B cell (primary cell): ENCODE measurements around the gene MESP1. TPM values are rescaled to one million over a fixed set of nuclear protein-coding genes. Genes with fewer than 3 reads are reported as not detected.

ENCODE experiments used
- ATAC-seq: fragments of 200-7000 bp; cut with Tn5 transposase; one replicate; pipeline ENCODE4 v1.10.0; 2021; ENCODE audit warnings: low read depth, mild to moderate bottlenecking, moderate number of reproducible peaks, moderate library complexity
- CTCF ChIA-PET: fragments of 350-600 bp; sonication (Branson Sonifier 250); formaldehyde crosslinking; loops from one replicate; lab custom pipeline; 2021; ENCODE audit warnings: antibody characterized with exemption, inconsistent platforms; lab: Charles Lee
- POLR2A ChIA-PET: fragments of 350-600 bp; sonication (Branson Sonifier 250); formaldehyde crosslinking; loops from one replicate; lab custom pipeline; 2021; ENCODE audit warnings: antibody characterized with exemption; lab: Charles Lee
- DNase-seq: peaks from one replicate; pipeline ENCODE4 v3.0.0; 2013
- H2AFZ ChIP-seq: 2 replicates; pipeline ENCODE4 v1.6.1; 2012; ENCODE audit warnings: mild to moderate bottlenecking, low read depth, low read length; ENCODE audit not compliant: insufficient read depth, poor library complexity, severe bottlenecking
- H3K27ac ChIP-seq, 2 donors: 1 replicate in 1 of 2; 2 replicates in 1 of 2; pipeline ENCODE4 v1.5.1; 2012 to 2013; ENCODE audit warnings: low read length in 2 of 2, mild to moderate bottlenecking in 2 of 2, moderate library complexity in 1 of 2
- H3K27me3 ChIP-seq, 4 experiments: fragments of 200-600 bp in 1 of 4; sonication (generic) in 1 of 4; replicated peaks in 1 of 4; 1 replicate in 2 of 4; 2 replicates in 2 of 4; pipeline versions ENCODE4 v1.6.1 to v1.7.0; 2013 to 2016; ENCODE audit warnings: low read length in 3 of 4, mild to moderate bottlenecking in 2 of 4, mixed read lengths in 1 of 4, moderate library complexity in 1 of 4; ENCODE audit not compliant: insufficient read depth in 4 of 4, control insufficient read depth in 3 of 4; ENCODE audit errors: control extremely low read depth in 1 of 4
- H3K36me3 ChIP-seq, 2 experiments: replicated peaks in 1 of 2; 1 replicate in 1 of 2; 2 replicates in 1 of 2; pipeline versions ENCODE4 v1.6.1 to v1.7.1; 2013; ENCODE audit warnings: low read length in 1 of 2; ENCODE audit not compliant: insufficient read depth in 2 of 2, control insufficient read depth in 1 of 2; ENCODE audit errors: control extremely low read depth in 1 of 2, extremely low read depth in 1 of 2
- H3K4me1 ChIP-seq, 2 donors: fragments of 200-600 bp in 1 of 2; sonication (generic) in 1 of 2; 1 replicate in 1 of 2; 2 replicates in 1 of 2; pipeline versions ENCODE4 v1.5.1 to v1.6.1; 2013 to 2017; ENCODE audit warnings: low read length in 2 of 2; ENCODE audit not compliant: control insufficient read depth in 2 of 2, insufficient read depth in 2 of 2
- H3K4me2 ChIP-seq: replicated peaks from 2 replicates; pipeline ENCODE3; 2012; ENCODE audit warnings: mild to moderate bottlenecking, low read depth, low read length; ENCODE audit not compliant: poor library complexity, severe bottlenecking
- H3K4me3 ChIP-seq, 5 experiments: fragments of 200-600 bp in 1 of 5; sonication (generic) in 1 of 5; 1 replicate in 3 of 5; 2 replicates in 2 of 5; pipeline versions ENCODE4 v1.5.1 to v1.7.0; 2011 to 2016; ENCODE audit warnings: low read length in 4 of 5, mild to moderate bottlenecking in 4 of 5, low read depth in 2 of 5, control low read depth in 1 of 5, moderate library complexity in 1 of 5; ENCODE audit not compliant: insufficient read depth in 1 of 5; ENCODE audit errors: control extremely low read depth in 1 of 5, extremely low read depth in 1 of 5
- H3K79me2 ChIP-seq: fragments of 200-600 bp; sonication (generic); one replicate; pipeline ENCODE4 v1.6.0; 2016; ENCODE audit warnings: low read length; ENCODE audit not compliant: control insufficient read depth, insufficient read depth
- H3K9ac ChIP-seq: fragments of 200-600 bp; sonication (generic); 2 replicates; pipeline ENCODE4 v1.6.1; 2017; ENCODE audit warnings: mild to moderate bottlenecking, low read length, moderate library complexity
- H3K9me3 ChIP-seq, 3 donors: one replicate each; pipeline versions ENCODE4 v1.6.1 to v1.7.1; 2013; ENCODE audit warnings: low read length in 2 of 3; ENCODE audit not compliant: control insufficient read depth in 2 of 3, insufficient read depth in 1 of 3; ENCODE audit errors: control extremely low read depth in 1 of 3
- H4K20me1 ChIP-seq: 2 replicates; pipeline ENCODE4 v1.6.0; 2012; ENCODE audit warnings: mild to moderate bottlenecking, low read length; ENCODE audit not compliant: insufficient read depth, control insufficient read depth, poor library complexity, severe bottlenecking
- H3K27ac Mint-ChIP-seq: one replicate; pipeline ENCODE4 v1.8.0; 2021; ENCODE audit warnings: mixed read lengths
- H3K27me3 Mint-ChIP-seq: one replicate; pipeline ENCODE4 v1.8.0; 2021; ENCODE audit warnings: mixed read lengths
- H3K4me1 Mint-ChIP-seq: one replicate; pipeline ENCODE4 v1.8.0; 2021; ENCODE audit warnings: mixed read lengths
- H3K4me3 Mint-ChIP-seq: one replicate; pipeline ENCODE4 v1.8.0; 2021; ENCODE audit warnings: mixed read lengths
- H3K9me3 Mint-ChIP-seq: one replicate; pipeline ENCODE4 v1.8.0; 2022; ENCODE audit warnings: mixed read lengths; ENCODE audit not compliant: insufficient read depth
- EZH2 ChIP-seq: IDR thresholded peaks from 2 replicates; pipeline ENCODE4 v1.6.1; 2012; ENCODE audit warnings: borderline replicate concordance, low read depth, mild to moderate bottlenecking, moderate library complexity, low read length; ENCODE audit not compliant: insufficient read depth, poor library complexity, severe bottlenecking
- WGBS: methylation state at CpG from one replicate; pipeline ENCODE4 v1.1.5; 2013; ENCODE audit warnings: missing lambda C conversion rate; ENCODE audit not compliant: insufficient coverage; 5-methylcytosine and 5-hydroxymethylcytosine counted together
- intact Hi-C: fragments of 100-400 bp; cut with micrococcal nuclease; formaldehyde crosslinking; loops from one replicate; pipeline ENCODE4 v1.10.0; 2022
- polyA plus RNA-seq: library from polyadenylated mRNA; depleted of rRNA; stranded (reverse); fragments of >200 nt; gene quantifications from 2 replicates; pipeline ENCODE4 v1.2.3, GENCODE V29; 2012
- total RNA-seq, 2 donors: library from RNA; stranded (reverse); fragments of 120-200 nt in 1 of 2; gene quantifications; 1 replicate in 1 of 2; 2 replicates in 1 of 2; pipeline versions ENCODE4 v1.2.3 to v1.2.4, GENCODE V29; 2013 to 2022
- TF ChIP-seq, protein P1 (sequence below): fragments of 200-600 bp; IDR thresholded peaks from one replicate; pipeline ENCODE4 v1.8.0; 2022; ENCODE audit warnings: antibody characterized with exemption, mild to moderate bottlenecking

The MESP1 gene
- total and polyA plus RNA-seq, 2 donors (not counting 1 experiment from before 2014, with no cell fraction given), result 0.25 to 0.49 TPM

GRCh38 chr15:89774492-89774891 lies 23.4 kb upstream of the MESP1 start:
- H3K27ac Mint-ChIP-seq, result no peak overlapping the region
- CTCF ChIA-PET, result interaction anchor here (0.6 to 2.4 kb wide), 2 partner anchors 14 to 34 kb away, joined by 3 to 24 read pairs; no protein-coding TSS in a partner anchor
- H3K4me3 Mint-ChIP-seq, result no peak overlapping the region
- Histone ChIP-seq H3K9me3 (no peaks in the 10 kb centered on the region), H3K4me1 (peaks cover 12 to 13% of the 10 kb centered on the region in 2 donors), H3K4me3 (no peak overlapping the region), H3K79me2 (no peaks in the 10 kb centered on the region), H3K36me3 (no peaks in the 10 kb centered on the region), H2AFZ (no peak overlapping the region), H3K9ac (no peak overlapping the region), H3K4me2 (no peak overlapping the region), H3K27me3 (peaks cover 0 to 25% (median 9%) of the 10 kb centered on the region in 4 experiments), H4K20me1 (no peaks in the 10 kb centered on the region), H3K27ac (no peak overlapping the region)
- WGBS, result 93% methylated on average over 5 of the region's 5 CpGs
- no peaks in the 10 kb centered on the region for H3K9me3 Mint-ChIP-seq
- ATAC-seq (no peak), DNase-seq (no peak)
- intact Hi-C loops, result no loop called here
- TF ChIP-seq EZH2, result no peak
- TF ChIP-seq, protein P1, sequence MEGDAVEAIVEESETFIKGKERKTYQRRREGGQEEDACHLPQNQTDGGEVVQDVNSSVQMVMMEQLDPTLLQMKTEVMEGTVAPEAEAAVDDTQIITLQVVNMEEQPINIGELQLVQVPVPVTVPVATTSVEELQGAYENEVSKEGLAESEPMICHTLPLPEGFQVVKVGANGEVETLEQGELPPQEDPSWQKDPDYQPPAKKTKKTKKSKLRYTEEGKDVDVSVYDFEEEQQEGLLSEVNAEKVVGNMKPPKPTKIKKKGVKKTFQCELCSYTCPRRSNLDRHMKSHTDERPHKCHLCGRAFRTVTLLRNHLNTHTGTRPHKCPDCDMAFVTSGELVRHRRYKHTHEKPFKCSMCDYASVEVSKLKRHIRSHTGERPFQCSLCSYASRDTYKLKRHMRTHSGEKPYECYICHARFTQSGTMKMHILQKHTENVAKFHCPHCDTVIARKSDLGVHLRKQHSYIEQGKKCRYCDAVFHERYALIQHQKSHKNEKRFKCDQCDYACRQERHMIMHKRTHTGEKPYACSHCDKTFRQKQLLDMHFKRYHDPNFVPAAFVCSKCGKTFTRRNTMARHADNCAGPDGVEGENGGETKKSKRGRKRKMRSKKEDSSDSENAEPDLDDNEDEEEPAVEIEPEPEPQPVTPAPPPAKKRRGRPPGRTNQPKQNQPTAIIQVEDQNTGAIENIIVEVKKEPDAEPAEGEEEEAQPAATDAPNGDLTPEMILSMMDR, result no peak
- H3K27me3 Mint-ChIP-seq, result no peaks in the 10 kb centered on the region
- POLR2A ChIA-PET, result no interaction called here
- H3K4me1 Mint-ChIP-seq, result peaks cover 3% of the 10 kb centered on the region

DNA sequence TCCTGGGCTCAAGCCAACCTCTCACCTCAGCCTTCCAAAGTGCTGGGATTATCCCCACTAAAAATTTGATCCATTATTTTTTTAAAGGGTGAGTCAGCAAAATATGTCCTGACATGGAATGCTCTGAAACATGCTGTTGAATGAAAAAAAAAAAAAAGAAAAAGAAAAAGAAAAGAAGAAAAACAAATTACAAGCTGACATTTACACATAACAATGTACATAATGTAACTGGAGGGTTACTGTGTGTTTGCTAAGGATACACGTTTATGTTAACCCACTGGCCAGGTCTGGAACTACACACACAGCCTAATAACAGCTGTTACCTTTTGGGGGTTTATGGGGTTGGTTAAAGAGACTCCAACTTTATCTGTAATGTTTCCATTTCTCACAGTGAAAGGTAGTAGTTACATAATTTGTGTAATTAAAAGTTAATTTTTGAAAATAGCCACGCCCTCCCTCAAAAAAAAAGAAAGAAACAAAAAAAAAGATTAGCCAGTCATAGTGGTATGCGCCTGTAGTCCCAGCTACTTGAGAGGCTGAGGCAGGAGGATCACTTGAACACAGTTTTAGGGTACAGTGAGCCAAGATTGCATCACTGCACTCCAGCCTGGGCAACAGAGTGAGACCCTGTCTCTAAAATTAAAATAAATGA lies 22.0 kb upstream of the MESP1 start:
- TF ChIP-seq, protein P1, result peak; percentile 21
- TF ChIP-seq EZH2, result no peak
- H3K27ac Mint-ChIP-seq, result no peak overlapping the region
- H3K4me1 Mint-ChIP-seq, result peaks cover 3% of the 10 kb centered on the region
- DNase-seq (no peak), ATAC-seq (no peak)
- no peaks in the 10 kb centered on the region for H3K9me3 ChIP-seq
- H3K27me3 Mint-ChIP-seq, result no peaks in the 10 kb centered on the region
- no peak overlapping the region for H2AFZ ChIP-seq
- no peaks in the 10 kb centered on the region for H4K20me1 ChIP-seq
- peaks cover 12 to 13% of the 10 kb centered on the region in 2 donors for H3K4me1 ChIP-seq
- no peaks in the 10 kb centered on the region for H3K9me3 Mint-ChIP-seq
- H3K4me2 ChIP-seq, result no peak overlapping the region
- no peak overlapping the region for H3K4me3 ChIP-seq
- no peak overlapping the region for H3K9ac ChIP-seq
- CTCF ChIA-PET, result interaction anchor here (0.8 to 2.4 kb wide), 4 partner anchors 8 to 102 kb away, joined by 3 to 24 read pairs (median 4); no protein-coding TSS in a partner anchor
- no peak overlapping the region for H3K27ac ChIP-seq
- WGBS, result 89% methylated on average over 1 of the region's 3 CpGs
- intact Hi-C loops, result no loop called here
- no peaks in the 10 kb centered on the region for H3K36me3 ChIP-seq
- POLR2A ChIA-PET, result no interaction called here
- peaks cover 0 to 23% (median 9%) of the 10 kb centered on the region in 4 experiments for H3K27me3 ChIP-seq
- no peaks in the 10 kb centered on the region for H3K79me2 ChIP-seq
- no peak overlapping the region for H3K4me3 Mint-ChIP-seq
